SK-N-SH (cell line): ENCODE measurements around the gene PRLH. TPM values are rescaled to one million over a fixed set of nuclear protein-coding genes. Genes with fewer than 3 reads are reported as not detected.

Experiments used
- CTCF ChIA-PET: fragments of 300-600, 350-600 bp; formaldehyde crosslinking; extraction: SDS; loops from one replicate; lab custom pipeline; 2021; lab: Yijun Ruan, JAX
- POLR2A ChIA-PET: fragments of 350-600 bp; sonication (Branson Sonifier 250); formaldehyde crosslinking; extraction: SDS; loops from one replicate; lab custom pipeline; 2020; ENCODE audit warnings: antibody characterized with exemption, inconsistent platforms; lab: Yijun Ruan, JAX
- DNase-seq: peaks from one replicate; pipeline ENCODE4 v3.0.0; 2012
- H2AFZ ChIP-seq: fragments of 200-600 bp; sonication (generic); 2 replicates; pipeline ENCODE4 v1.8.1; 2016; ENCODE audit warnings: antibody characterized with exemption, mild to moderate bottlenecking, low read depth
- H3F3A ChIP-seq: fragments of 200-600 bp; sonication (generic); replicated peaks from 2 replicates; pipeline ENCODE3; 2016; ENCODE audit warnings: antibody characterized with exemption, mild to moderate bottlenecking; ENCODE audit not compliant: insufficient read depth
- H3K27ac ChIP-seq, 2 experiments: fragments of 200-500 bp in 1 of 2; fragments of 200-600 bp in 1 of 2; sonication (Bioruptor generic) in 1 of 2; sonication (generic), shearing (Covaris generic) in 1 of 2; 2 replicates each; pipeline versions ENCODE4 v1.5.1 to v1.6.1; 2014 to 2016; ENCODE audit warnings: low read depth in 2 of 2, inconsistent platforms in 1 of 2, low read length in 1 of 2, mild to moderate bottlenecking in 1 of 2, mixed read lengths in 1 of 2
- H3K27me3 ChIP-seq: fragments of 200-600 bp; sonication (generic), shearing (Covaris generic); 2 replicates; pipeline ENCODE4 v1.6.1; 2016; ENCODE audit warnings: mixed run types; ENCODE audit not compliant: insufficient read depth
- H3K36me3 ChIP-seq, 2 experiments: fragments of 200-500 bp in 1 of 2; fragments of 200-600 bp in 1 of 2; sonication (Bioruptor generic) in 1 of 2; sonication (generic) in 1 of 2; replicated peaks in 1 of 2; 2 replicates each; pipeline versions ENCODE3 to v1.5.1; 2014 to 2016; ENCODE audit warnings: low read length in 1 of 2, mild to moderate bottlenecking in 1 of 2; ENCODE audit not compliant: insufficient read depth in 2 of 2, control insufficient read depth in 1 of 2
- H3K4me1 ChIP-seq, 2 experiments: fragments of 200-500 bp in 1 of 2; fragments of 200-600 bp in 1 of 2; sonication (Bioruptor generic) in 1 of 2; sonication (generic), shearing (Covaris generic) in 1 of 2; 2 replicates each; pipeline versions ENCODE4 v1.5.1 to v1.6.1; 2014 to 2016; ENCODE audit warnings: low read depth in 1 of 2, low read length in 1 of 2, mixed run types in 1 of 2; ENCODE audit not compliant: insufficient read depth in 2 of 2, control insufficient read depth in 1 of 2
- H3K4me2 ChIP-seq: fragments of 200-600 bp; sonication (generic), shearing (Covaris generic); 2 replicates; pipeline ENCODE4 v1.6.1; 2017; ENCODE audit warnings: mixed run types
- H3K4me3 ChIP-seq, 2 experiments: fragments of 200-500 bp in 1 of 2; fragments of 200-600 bp in 1 of 2; sonication (Bioruptor generic) in 1 of 2; sonication (generic), shearing (Covaris generic) in 1 of 2; 2 replicates each; pipeline versions ENCODE4 v1.5.1 to v1.8.1; 2014 to 2016; ENCODE audit warnings: low read depth in 2 of 2, inconsistent platforms in 1 of 2, low read length in 1 of 2, mild to moderate bottlenecking in 1 of 2, mixed read lengths in 1 of 2, moderate library complexity in 1 of 2
- H3K79me2 ChIP-seq: fragments of 200-600 bp; sonication (generic); 2 replicates; pipeline ENCODE4 v1.8.1; 2017; ENCODE audit warnings: mild to moderate bottlenecking; ENCODE audit not compliant: insufficient read depth
- H3K9ac ChIP-seq: fragments of 200-600 bp; sonication (generic); 2 replicates; pipeline ENCODE4 v1.6.1; 2017; ENCODE audit warnings: mixed run types
- H3K9me2 ChIP-seq: fragments of 200-600 bp; sonication (generic); 2 replicates; pipeline ENCODE4 v1.6.1; 2017; ENCODE audit warnings: mixed run types
- H3K9me3 ChIP-seq: fragments of 200-600 bp; sonication (generic); 2 replicates; pipeline ENCODE4 v1.6.1; 2017; ENCODE audit warnings: mixed run types, mild to moderate bottlenecking, moderate library complexity
- H4K20me1 ChIP-seq: fragments of 200-600 bp; sonication (generic); 2 replicates; pipeline ENCODE4 v1.6.1; 2017; ENCODE audit warnings: mild to moderate bottlenecking, mixed run types; ENCODE audit not compliant: insufficient read depth
- CHD2 ChIP-seq: fragments of 150-350 bp; IDR thresholded peaks from 2 replicates; pipeline ENCODE4 v1.6.1; 2018; ENCODE audit warnings: low read length; ENCODE audit not compliant: partially characterized antibody
- ELF1 ChIP-seq: IDR thresholded peaks from 2 replicates; pipeline ENCODE4 v1.4.0; 2012
- GABPA ChIP-seq: IDR thresholded peaks from 2 replicates; pipeline ENCODE4 v1.4.0; 2012; ENCODE audit warnings: low read depth, mild to moderate bottlenecking
- GATA2 ChIP-seq: sonication (generic); formaldehyde crosslinking; IDR thresholded peaks from 2 replicates; pipeline ENCODE4 v1.5.0; 2020; ENCODE audit warnings: mild to moderate bottlenecking, missing genetic modification reagents
- IRF3 ChIP-seq: fragments of 150-350 bp; IDR thresholded peaks from 2 replicates; pipeline ENCODE4 v1.6.1; 2016; ENCODE audit warnings: mild to moderate bottlenecking, low read depth, low read length
- MAX ChIP-seq: IDR thresholded peaks from 2 replicates; pipeline ENCODE4 v1.4.0; 2012; ENCODE audit warnings: low read depth
- MXI1 ChIP-seq: IDR thresholded peaks from 2 replicates; pipeline ENCODE4 v1.6.1; 2012; ENCODE audit warnings: mild to moderate bottlenecking, low read depth, low read length, improper control_type of control experiment
- NFIC ChIP-seq: IDR thresholded peaks from 2 replicates; pipeline ENCODE4 v1.4.0; 2012; ENCODE audit warnings: borderline replicate concordance
- RCOR1 ChIP-seq: fragments of 150-350 bp; IDR thresholded peaks from 2 replicates; pipeline ENCODE4 v1.6.1; 2017; ENCODE audit warnings: antibody characterized with exemption, low read length
- RXRA ChIP-seq: IDR thresholded peaks from 2 replicates; pipeline ENCODE4 v1.4.0; 2012; ENCODE audit warnings: low read depth, mild to moderate bottlenecking, borderline replicate concordance
- SMC3 ChIP-seq: IDR thresholded peaks from 2 replicates; pipeline ENCODE4 v1.6.1; 2012; ENCODE audit warnings: low read depth, low read length, improper control_type of control experiment
- TAF1 ChIP-seq: IDR thresholded peaks from 2 replicates; pipeline ENCODE4 v1.6.1; 2012; ENCODE audit warnings: low read depth, mild to moderate bottlenecking, low read length, moderate library complexity, borderline replicate concordance
- TEAD4 ChIP-seq: IDR thresholded peaks from 2 replicates; pipeline ENCODE4 v1.4.0; 2012; ENCODE audit warnings: mild to moderate bottlenecking, borderline replicate concordance; ENCODE audit not compliant: insufficient read depth
- USF1 ChIP-seq: IDR thresholded peaks from 2 replicates; pipeline ENCODE4 v1.4.0; 2012; ENCODE audit warnings: low read depth, borderline replicate concordance
- YY1 ChIP-seq: IDR thresholded peaks from 2 replicates; pipeline ENCODE4 v1.4.0; 2012; ENCODE audit warnings: low read depth, mild to moderate bottlenecking
- WGBS: methylation state at CpG from one replicate; pipeline ENCODE4 v1.1.6; 2017; ENCODE audit warnings: low lambda C conversion rate; 5-methylcytosine and 5-hydroxymethylcytosine counted together
- polyA plus RNA-seq, 3 experiments: library from polyadenylated mRNA; depleted of rRNA; stranded (reverse); fragments of >200 nt; gene quantifications; 2 replicates each; pipeline ENCODE4 v1.2.3, GENCODE V29; 2012
- TF ChIP-seq, protein P1 (sequence below): IDR thresholded peaks from 2 replicates; pipeline ENCODE4; 2012
- TF ChIP-seq, protein P2 (sequence below): IDR thresholded peaks from 2 replicates; pipeline ENCODE4 v1.4.0; 2012; ENCODE audit warnings: low read depth, borderline replicate concordance
- TF ChIP-seq, protein P3 (sequence below): fragments of 150-350 bp; IDR thresholded peaks from 2 replicates; pipeline ENCODE4 v1.6.1; 2017; ENCODE audit warnings: antibody characterized with exemption, low read length, low read depth, borderline replicate concordance

The PRLH gene
- polyA plus RNA-seq, 1 of the 3 experiments (the other 2 are of a cell fraction) = not detected

- H3K4me2 ChIP-seq = no peak overlapping the region
- H3K36me3 ChIP-seq = no peaks in the 10 kb centered on the region
- ChIA-PET POLR2A (no interaction called here), CTCF (interaction anchor here (1.0 to 3.0 kb wide), 2 partner anchors 22 to 81 kb away, joined by 3 to 14 read pairs; no protein-coding TSS in a partner anchor)
- peaks cover 0 to 8% of the 10 kb centered on the region in 2 experiments; a peak in 1 of 4 replicates for H3K4me1 ChIP-seq
- H3K79me2 ChIP-seq = no peaks in the 10 kb centered on the region
- WGBS = 92% methylated on average over 11 of the region's 17 CpGs
- H3K9ac ChIP-seq = no peak overlapping the region
- no peak overlapping the region for H2AFZ ChIP-seq
- H3K27me3 ChIP-seq = no peaks in the 10 kb centered on the region
- DNase-seq = no peak
- no peak overlapping the region for H3K4me3 ChIP-seq
- TF ChIP-seq MXI1 (no peak), YY1 (no peak), ELF1 (no peak), RXRA (no peak)
- no peaks in the 10 kb centered on the region for H3K9me2 ChIP-seq
- no peaks in the 10 kb centered on the region for H4K20me1 ChIP-seq
- H3F3A ChIP-seq = peaks cover 3% of the 10 kb centered on the region
- H3K27ac ChIP-seq = no peak overlapping the region
- H3K9me3 ChIP-seq = no peaks in the 10 kb centered on the region
Measured at GRCh38 chr2:237593596-237594320, 27.4 kb downstream of the PRLH start.

DNA sequence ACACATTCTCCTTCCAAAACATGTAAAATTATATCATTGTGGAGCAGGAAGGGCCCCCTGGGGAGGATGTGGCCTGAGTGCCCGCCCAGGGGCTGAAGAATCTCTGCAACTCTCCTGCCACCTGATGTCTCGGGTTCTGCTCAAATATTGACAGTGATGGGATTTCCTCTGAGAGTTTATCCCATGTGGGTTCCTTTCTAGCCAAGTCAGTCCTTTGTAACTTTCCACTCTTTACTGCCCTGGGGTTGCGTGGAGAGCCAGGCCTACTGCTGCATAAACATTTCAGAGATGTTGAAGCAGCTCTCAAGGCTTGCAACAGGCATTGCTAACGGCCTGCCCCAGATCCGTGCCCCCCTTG, 28.1 kb downstream of the PRLH start:
- POLR2A ChIA-PET = no interaction called here
- Histone ChIP-seq H3K27ac (no peak overlapping the region), H4K20me1 (no peaks in the 10 kb centered on the region), H2AFZ (no peak overlapping the region), H3K9me3 (no peaks in the 10 kb centered on the region), H3K4me2 (no peak overlapping the region), H3K79me2 (no peaks in the 10 kb centered on the region), H3K9ac (no peak overlapping the region), H3K9me2 (no peaks in the 10 kb centered on the region), H3K4me3 (no peak overlapping the region), H3K36me3 (no peaks in the 10 kb centered on the region), H3K27me3 (no peaks in the 10 kb centered on the region), H3F3A (peaks cover 3% of the 10 kb centered on the region), H3K4me1 (peaks cover 0 to 8% of the 10 kb centered on the region in 2 experiments; a peak in 1 of 4 replicates)
- no peak for DNase-seq
- WGBS = 82% methylated on average over 3 of the region's 5 CpGs
- CTCF ChIA-PET = interaction anchor here (1.0 to 3.0 kb wide), 2 partner anchors 23 to 82 kb away, joined by 3 to 14 read pairs; no protein-coding TSS in a partner anchor
- TF ChIP-seq, protein P1, sequence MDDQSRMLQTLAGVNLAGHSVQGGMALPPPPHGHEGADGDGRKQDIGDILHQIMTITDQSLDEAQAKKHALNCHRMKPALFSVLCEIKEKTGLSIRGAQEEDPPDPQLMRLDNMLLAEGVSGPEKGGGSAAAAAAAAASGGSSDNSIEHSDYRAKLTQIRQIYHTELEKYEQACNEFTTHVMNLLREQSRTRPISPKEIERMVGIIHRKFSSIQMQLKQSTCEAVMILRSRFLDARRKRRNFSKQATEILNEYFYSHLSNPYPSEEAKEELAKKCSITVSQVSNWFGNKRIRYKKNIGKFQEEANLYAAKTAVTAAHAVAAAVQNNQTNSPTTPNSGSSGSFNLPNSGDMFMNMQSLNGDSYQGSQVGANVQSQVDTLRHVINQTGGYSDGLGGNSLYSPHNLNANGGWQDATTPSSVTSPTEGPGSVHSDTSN = no peak
- TF ChIP-seq, protein P2, sequence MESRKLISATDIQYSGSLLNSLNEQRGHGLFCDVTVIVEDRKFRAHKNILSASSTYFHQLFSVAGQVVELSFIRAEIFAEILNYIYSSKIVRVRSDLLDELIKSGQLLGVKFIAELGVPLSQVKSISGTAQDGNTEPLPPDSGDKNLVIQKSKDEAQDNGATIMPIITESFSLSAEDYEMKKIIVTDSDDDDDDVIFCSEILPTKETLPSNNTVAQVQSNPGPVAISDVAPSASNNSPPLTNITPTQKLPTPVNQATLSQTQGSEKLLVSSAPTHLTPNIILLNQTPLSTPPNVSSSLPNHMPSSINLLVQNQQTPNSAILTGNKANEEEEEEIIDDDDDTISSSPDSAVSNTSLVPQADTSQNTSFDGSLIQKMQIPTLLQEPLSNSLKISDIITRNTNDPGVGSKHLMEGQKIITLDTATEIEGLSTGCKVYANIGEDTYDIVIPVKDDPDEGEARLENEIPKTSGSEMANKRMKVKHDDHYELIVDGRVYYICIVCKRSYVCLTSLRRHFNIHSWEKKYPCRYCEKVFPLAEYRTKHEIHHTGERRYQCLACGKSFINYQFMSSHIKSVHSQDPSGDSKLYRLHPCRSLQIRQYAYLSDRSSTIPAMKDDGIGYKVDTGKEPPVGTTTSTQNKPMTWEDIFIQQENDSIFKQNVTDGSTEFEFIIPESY = no peak
- TF ChIP-seq ELF1 (no peak), GATA2 (CRISPR knock-in tag) (no peak), CHD2 (no peak), TEAD4 (no peak), GABPA (no peak), IRF3 (no peak), SMC3 (no peak), NFIC (no peak), YY1 (no peak), RCOR1 (no peak), TAF1 (no peak), MAX (no peak), MXI1 (no peak), USF1 (no peak), RXRA (no peak)
- TF ChIP-seq, protein P3, sequence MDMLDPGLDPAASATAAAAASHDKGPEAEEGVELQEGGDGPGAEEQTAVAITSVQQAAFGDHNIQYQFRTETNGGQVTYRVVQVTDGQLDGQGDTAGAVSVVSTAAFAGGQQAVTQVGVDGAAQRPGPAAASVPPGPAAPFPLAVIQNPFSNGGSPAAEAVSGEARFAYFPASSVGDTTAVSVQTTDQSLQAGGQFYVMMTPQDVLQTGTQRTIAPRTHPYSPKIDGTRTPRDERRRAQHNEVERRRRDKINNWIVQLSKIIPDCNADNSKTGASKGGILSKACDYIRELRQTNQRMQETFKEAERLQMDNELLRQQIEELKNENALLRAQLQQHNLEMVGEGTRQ = no peak
